Measurements from ENCODE around the gene CPSF4L.

The CPSF4L gene

GRCh38 chr17:73198930-73199260, 62.8 kb downstream of the CPSF4L start:
- DNase-seq (ENCODE audit: low read depth) = no peak
- no peak for TF ChIP-seq CTCF (IDR thresholded peaks at IDR 0.05; ENCODE audit: insufficient read depth, low read depth, low read length, missing control alignments)
- H3K4me3 ChIP-seq (ENCODE audit: low read depth, low read length) = no peak overlapping the region
